Adipocyte (in vitro differentiated cells): ENCODE data around the gene PARN.

Source experiments
- DNase-seq: peaks from one replicate; pipeline ENCODE4 v3.0.0-alpha.2; 2015; ENCODE audit warnings: low read depth
- H3K27me3 ChIP-seq: replicated peaks from 2 replicates; pipeline ENCODE4 v1.7.0; 2013; ENCODE audit warnings: mild to moderate bottlenecking, low read length, moderate library complexity; ENCODE audit not compliant: control insufficient read depth, insufficient read depth
- H3K36me3 ChIP-seq: 2 replicates; pipeline ENCODE4 v1.7.0; 2013; ENCODE audit warnings: low read length, mild to moderate bottlenecking, moderate library complexity; ENCODE audit not compliant: control insufficient read depth, insufficient read depth, severe bottlenecking
- H3K4me1 ChIP-seq: 2 replicates; pipeline ENCODE4 v1.7.0; 2013; ENCODE audit warnings: mild to moderate bottlenecking, low read length, moderate library complexity; ENCODE audit not compliant: control insufficient read depth, insufficient read depth
- H3K4me3 ChIP-seq: 2 replicates; pipeline ENCODE4 v1.7.0; 2013; ENCODE audit warnings: mild to moderate bottlenecking, low read length, moderate library complexity
- H3K9ac ChIP-seq: 2 replicates; pipeline ENCODE4 v1.7.0; 2013; ENCODE audit warnings: mild to moderate bottlenecking, low read length, moderate library complexity
- H3K9me3 ChIP-seq: 2 replicates; pipeline ENCODE4 v1.7.0; 2013; ENCODE audit warnings: mild to moderate bottlenecking, low read length, moderate library complexity; ENCODE audit not compliant: control insufficient read depth

PARN gene

GRCh38 chr16:14509055-14509454 lies 121.0 kb downstream of the PARN start:
- peak overlapping the region; percentile 21 for H3K9ac ChIP-seq
- peak; percentile 38 for DNase-seq
- H3K4me3 ChIP-seq, result peak overlapping the region; percentile 30
- H3K4me1 ChIP-seq, result peaks cover 56% of the 10 kb centered on the region
- no peaks in the 10 kb centered on the region for H3K9me3 ChIP-seq
- H3K36me3 ChIP-seq, result no peaks in the 10 kb centered on the region
- no peaks in the 10 kb centered on the region for H3K27me3 ChIP-seq

GRCh38 chr16:14505846-14506245 lies 124.2 kb downstream of the PARN start:
- peaks cover 69% of the 10 kb centered on the region for H3K4me1 ChIP-seq
- no peak for DNase-seq
- peak overlapping the region; percentile 37 for H3K9ac ChIP-seq
- H3K36me3 ChIP-seq, result no peaks in the 10 kb centered on the region
- H3K4me3 ChIP-seq, result peak overlapping the region; percentile 6
- H3K9me3 ChIP-seq, result no peaks in the 10 kb centered on the region
- H3K27me3 ChIP-seq, result no peaks in the 10 kb centered on the region

- H3K4me1 ChIP-seq, result peaks cover 57% of the 10 kb centered on the region
- H3K27me3 ChIP-seq, result no peaks in the 10 kb centered on the region
- no peak overlapping the region for H3K4me3 ChIP-seq
- H3K36me3 ChIP-seq, result no peaks in the 10 kb centered on the region
- peak overlapping the region; percentile 22 for H3K9ac ChIP-seq
- H3K9me3 ChIP-seq, result no peaks in the 10 kb centered on the region
- no peak for DNase-seq
Observed at GRCh38 chr16:14502932-14503741, 126.9 kb downstream of the PARN start.

- Histone ChIP-seq H3K4me1 (peaks cover 57% of the 10 kb centered on the region), H3K36me3 (no peaks in the 10 kb centered on the region), H3K4me3 (peak overlapping the region; percentile 10), H3K9ac (peak overlapping the region; percentile 70), H3K9me3 (no peaks in the 10 kb centered on the region), H3K27me3 (no peaks in the 10 kb centered on the region)
- no peak for DNase-seq
Observed at GRCh38 chr16:14502256-14502875, 127.7 kb downstream of the PARN start.

GRCh38 chr16:14501331-14502255 lies 128.5 kb downstream of the PARN start:
- H3K27me3 ChIP-seq, result no peaks in the 10 kb centered on the region
- H3K4me3 ChIP-seq, result peak overlapping the region; percentile 10
- no peaks in the 10 kb centered on the region for H3K9me3 ChIP-seq
- DNase-seq, result peak; percentile 94
- no peaks in the 10 kb centered on the region for H3K36me3 ChIP-seq
- H3K4me1 ChIP-seq, result peaks cover 55% of the 10 kb centered on the region
- H3K9ac ChIP-seq, result peak overlapping the region; percentile 70

GRCh38 chr16:14500791-14501190 lies 129.3 kb downstream of the PARN start:
- Histone ChIP-seq H3K4me1 (peaks cover 47% of the 10 kb centered on the region), H3K9ac (peak overlapping the region; percentile 68), H3K36me3 (no peaks in the 10 kb centered on the region), H3K27me3 (no peaks in the 10 kb centered on the region), H3K9me3 (no peaks in the 10 kb centered on the region), H3K4me3 (peak overlapping the region; percentile 5)
- DNase-seq, result peak; percentile 31

GRCh38 chr16:14499110-14499509 lies 130.9 kb downstream of the PARN start:
- H3K36me3 ChIP-seq, result no peaks in the 10 kb centered on the region
- no peak overlapping the region for H3K9ac ChIP-seq
- H3K27me3 ChIP-seq, result no peaks in the 10 kb centered on the region
- DNase-seq, result no peak
- no peaks in the 10 kb centered on the region for H3K9me3 ChIP-seq
- H3K4me3 ChIP-seq, result no peak overlapping the region
- peaks cover 34% of the 10 kb centered on the region for H3K4me1 ChIP-seq

- no peak for DNase-seq
Observed at GRCh38 chr16:14497245-14498082, 132.6 kb downstream of the PARN start.

GRCh38 chr16:14496786-14497185 lies 133.3 kb downstream of the PARN start:
- Histone ChIP-seq H3K4me3 (no peak overlapping the region), H3K4me1 (peaks cover 12% of the 10 kb centered on the region), H3K9ac (no peak overlapping the region), H3K36me3 (no peaks in the 10 kb centered on the region), H3K27me3 (no peaks in the 10 kb centered on the region), H3K9me3 (no peaks in the 10 kb centered on the region)
- no peak for DNase-seq

More at GRCh38 chr16:14497245-14498082, 132.6 kb downstream of the PARN start:
- Histone ChIP-seq H3K4me1 (peaks cover 19% of the 10 kb centered on the region), H3K4me3 (no peak overlapping the region), H3K36me3 (no peaks in the 10 kb centered on the region), H3K9ac (no peak overlapping the region), H3K9me3 (no peaks in the 10 kb centered on the region), H3K27me3 (no peaks in the 10 kb centered on the region)

GRCh38 chr16:14496047-14496770 lies 133.9 kb downstream of the PARN start:
- H3K36me3 ChIP-seq, result no peaks in the 10 kb centered on the region
- DNase-seq, result no peak
- H3K9me3 ChIP-seq, result no peaks in the 10 kb centered on the region
- H3K27me3 ChIP-seq, result no peaks in the 10 kb centered on the region
- H3K4me3 ChIP-seq, result no peak overlapping the region
- no peak overlapping the region for H3K9ac ChIP-seq
- H3K4me1 ChIP-seq, result peaks cover 10% of the 10 kb centered on the region
